SH-SY5Y (cell line): Measurements from ENCODE around the gene COX4I2.

Experiments used
- GATA2 ChIP-seq: IDR thresholded peaks from 2 replicates; pipeline ENCODE4 v1.6.1; 2011; ENCODE audit warnings: mild to moderate bottlenecking, low read depth, low read length
- GATA3 ChIP-seq: IDR thresholded peaks from 2 replicates; pipeline ENCODE4 v1.6.1; 2011; ENCODE audit warnings: low read depth, mild to moderate bottlenecking, low read length, moderate library complexity

DNA sequence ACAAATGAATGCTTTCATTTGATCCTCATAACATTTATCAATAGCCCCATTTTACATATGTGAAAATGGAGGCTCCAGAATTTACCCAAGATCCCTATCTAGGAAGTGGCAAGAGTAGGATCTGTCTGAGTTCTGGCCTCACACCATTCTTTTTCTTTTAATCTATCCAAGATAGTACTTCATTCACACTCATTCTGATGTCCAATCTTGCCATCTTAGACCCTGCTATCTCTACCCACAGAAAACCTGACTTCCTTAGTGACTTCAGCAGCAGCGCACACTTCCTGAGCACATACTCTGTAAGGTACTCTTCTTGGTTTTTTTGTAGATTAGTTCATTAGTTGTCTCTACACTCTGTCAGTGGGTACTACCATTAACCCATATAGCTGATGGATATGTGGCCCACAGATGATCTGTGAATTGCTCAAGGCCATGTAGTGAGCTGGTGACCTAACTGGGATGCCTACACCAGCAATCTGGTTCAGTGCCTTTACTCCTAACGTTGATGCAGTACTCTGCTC lies 36.3 kb downstream of the COX4I2 start:
- TF ChIP-seq GATA3 (no peak), GATA2 (no peak)
